ENCODE data around the gene CBX4.

GRCh38 chr17:79872762-79873161, 33.5 kb upstream of the CBX4 start:
- TF ChIP-seq CTCF (IDR thresholded peaks at IDR 0.05), result no peak
- no peak for TF ChIP-seq POLR2AphosphoS5 (IDR thresholded peaks at IDR 0.05)
- no peak for TF ChIP-seq EP300 (IDR thresholded peaks at IDR 0.05)
- no peak for TF ChIP-seq POLR2A (IDR thresholded peaks at IDR 0.05)
